ENCODE data around the gene RPL32.
"Not testable (repeated sequence)": the region's sequence is repeated elsewhere in the genome, so short reads cannot be mapped to it uniquely, and the experiment has no call there.

The RPL32 gene

GRCh38 chr3:12868039-12869034 lies 27.0 kb upstream of the RPL32 start:
- peak; percentile 91 for DNase-seq (ENCODE audit: low read depth, low spot score)

- no peak for DNase-seq (ENCODE audit: low read depth, low spot score)
Measured at GRCh38 chr3:12866836-12867235, 25.5 kb upstream of the RPL32 start.

GRCh38 chr3:12865271-12865670 lies 23.9 kb upstream of the RPL32 start:
- no peak for DNase-seq (ENCODE audit: low read depth, low spot score)

GRCh38 chr3:12862387-12862786 lies 21.0 kb upstream of the RPL32 start:
- DNase-seq (ENCODE audit: low read depth, low spot score) = no peak

- DNase-seq (ENCODE audit: low read depth, low spot score) = no peak
Measured at GRCh38 chr3:12861611-12862010, 20.2 kb upstream of the RPL32 start.

GRCh38 chr3:12859840-12860239 lies 18.5 kb upstream of the RPL32 start:
- no peak for DNase-seq (ENCODE audit: low read depth, low spot score)

- no peak for DNase-seq (ENCODE audit: low read depth, low spot score)
Measured at GRCh38 chr3:12856626-12857025, 15.3 kb upstream of the RPL32 start.

GRCh38 chr3:12854565-12854964 lies 13.2 kb upstream of the RPL32 start:
- DNase-seq (ENCODE audit: low read depth, low spot score) = no peak

- not testable (repeated sequence) for DNase-seq (ENCODE audit: low read depth, low spot score)
Measured at GRCh38 chr3:12853847-12854246, 12.5 kb upstream of the RPL32 start.

GRCh38 chr3:12852201-12852600 lies 10.8 kb upstream of the RPL32 start:
- no peak for DNase-seq (ENCODE audit: low read depth, low spot score)

GRCh38 chr3:12845811-12846210 lies 4.4 kb upstream of the RPL32 start:
- DNase-seq (ENCODE audit: low read depth, low spot score) = no peak

GRCh38 chr3:12842469-12842868 lies 1.1 kb upstream of the RPL32 start:
- no peak for DNase-seq (ENCODE audit: low read depth, low spot score)

GRCh38 chr3:12841970-12842328 lies 584 bp upstream of the RPL32 start:
- DNase-seq (ENCODE audit: low read depth, low spot score) = no peak

- no peak for DNase-seq (ENCODE audit: low read depth, low spot score)
Measured at GRCh38 chr3:12840591-12841148, 695 bp downstream of the RPL32 start.

GRCh38 chr3:12840148-12840547 lies 1.2 kb downstream of the RPL32 start:
- DNase-seq (ENCODE audit: low read depth, low spot score) = not testable (repeated sequence)

GRCh38 chr3:12839156-12839946 lies 2.0 kb downstream of the RPL32 start:
- no peak for DNase-seq (ENCODE audit: low read depth, low spot score)

- DNase-seq (ENCODE audit: low read depth, low spot score) = no peak
Measured at GRCh38 chr3:12838179-12838965, 3.0 kb downstream of the RPL32 start.

GRCh38 chr3:12837295-12837986 lies 3.9 kb downstream of the RPL32 start:
- DNase-seq (ENCODE audit: low read depth, low spot score) = no peak

- DNase-seq (ENCODE audit: low read depth, low spot score) = no peak
Measured at GRCh38 chr3:12835052-12835665, 6.2 kb downstream of the RPL32 start.

Data from ELF-1 (cell line).